Mucosa of descending colon (tissue), 3 donors: Measurements from ENCODE around the gene FLAD1. TPM values are rescaled to one million over a fixed set of nuclear protein-coding genes. Genes with fewer than 3 reads are reported as not detected.

Source experiments
- ATAC-seq: fragments of 200-7000 bp; cut with Tn5 transposase; one replicate; pipeline ENCODE4 v1.9.1; 2020; ENCODE audit warnings: mild to moderate bottlenecking, moderate library complexity
- DNase-seq, 3 donors: peaks; one replicate each; pipeline ENCODE4 v3.0.0-alpha.2; 2020
- H3K36me3 ChIP-seq: fragments of 200-600 bp; one replicate; pipeline ENCODE4 v1.8.0; 2021; ENCODE audit warnings: low read depth, mild to moderate bottlenecking
- H3K4me1 ChIP-seq: fragments of 200-600 bp; one replicate; pipeline ENCODE4 v1.8.0; 2021; ENCODE audit warnings: low read depth, mild to moderate bottlenecking
- H3K4me3 ChIP-seq: fragments of 200-600 bp; one replicate; pipeline ENCODE4 v1.8.0; 2021; ENCODE audit warnings: mild to moderate bottlenecking
- H3K9me3 ChIP-seq: fragments of 200-600 bp; one replicate; pipeline ENCODE4 v1.8.0; 2021; ENCODE audit warnings: mild to moderate bottlenecking
- CTCF ChIP-seq: fragments of 200-600 bp; IDR thresholded peaks from one replicate; pipeline ENCODE4 v1.8.0; 2022; ENCODE audit warnings: antibody characterized with exemption, mild to moderate bottlenecking
- intact Hi-C, 2 donors: fragments of 100-400 bp; cut with DNase I in 1 of 2; cut with micrococcal nuclease in 1 of 2; formaldehyde crosslinking; loops; one replicate each; pipeline versions ENCODE4 v1.11.0 to v1.11.1; 2022; cut with DNase I, micrococcal nuclease
- total RNA-seq, 3 donors: library from RNA; stranded (reverse); fragmentation: NEBNext Ultra II Directional in 2 of 3; extraction: Animal tissue kit (Norgen Biotek cat#: 25700) in 2 of 3; gene quantifications; one replicate each; pipeline versions ENCODE4 v1.2.1 to v1.2.4, GENCODE V29; 2021 to 2023
- donor health status: DM: no; HTN: no; CAD: no; lungs with moderate emphysema.
- donor health status: DM: no; HTN: no; CAD: no.
- donor health status: DM: no; HTN: yes; CAD: no.

The FLAD1 gene
- total RNA-seq, 3 donors from 2014 or later = 28.4 to 40.4 (median 31.2) TPM

DNA sequence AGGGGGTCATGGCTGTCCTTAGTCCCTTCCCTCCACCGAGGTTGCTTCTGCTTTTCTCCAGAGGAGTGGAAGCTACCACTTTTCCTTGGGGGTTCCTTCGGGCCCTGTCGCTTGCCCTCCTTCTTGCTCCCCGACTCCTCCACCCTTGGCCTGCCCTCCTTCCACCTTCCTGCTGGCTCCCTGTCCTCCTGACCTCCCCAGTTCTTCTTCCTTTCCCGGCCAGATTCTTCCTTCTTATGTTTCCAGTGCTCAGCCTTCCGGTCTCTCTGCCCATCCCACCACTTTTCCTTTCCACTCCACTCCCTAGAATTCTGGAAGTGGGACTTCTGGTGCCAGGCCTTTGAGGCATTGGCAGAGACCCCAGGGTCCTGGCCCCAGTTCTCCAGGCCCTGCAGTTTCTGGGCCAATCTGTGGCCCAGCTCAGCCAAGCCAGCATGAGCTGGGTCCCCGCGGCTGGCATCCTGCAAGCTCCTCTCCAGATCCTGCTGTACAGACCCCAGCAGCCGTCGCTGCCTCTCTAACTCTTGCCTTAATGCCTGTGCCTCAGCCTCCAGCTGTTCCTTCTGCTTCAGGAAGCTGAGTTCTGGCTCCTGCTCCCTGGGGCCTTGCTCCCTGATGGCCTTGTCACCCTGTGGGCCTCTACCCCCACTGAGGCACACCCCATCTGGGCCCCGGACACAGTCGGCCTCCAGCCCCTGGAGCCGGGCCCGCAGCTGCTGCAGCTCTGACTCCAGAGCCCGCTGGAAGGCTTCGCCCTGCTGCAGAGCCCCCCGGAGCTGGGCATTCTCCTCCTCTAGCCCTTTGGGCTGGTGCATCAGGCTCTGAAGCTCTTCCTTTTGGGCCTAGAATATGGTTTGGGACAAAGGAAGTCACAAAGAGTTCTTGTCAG is 36.9 kb upstream of the FLAD1 start:
- no peak overlapping the region for H3K4me3 ChIP-seq
- no peak for ATAC-seq
- DNase-seq = no peak
- peaks cover 11% of the 10 kb centered on the region for H3K4me1 ChIP-seq
- intact Hi-C loops = no loop called here
- TF ChIP-seq CTCF = no peak
- H3K36me3 ChIP-seq = no peaks in the 10 kb centered on the region
- H3K9me3 ChIP-seq = no peaks in the 10 kb centered on the region

DNA sequence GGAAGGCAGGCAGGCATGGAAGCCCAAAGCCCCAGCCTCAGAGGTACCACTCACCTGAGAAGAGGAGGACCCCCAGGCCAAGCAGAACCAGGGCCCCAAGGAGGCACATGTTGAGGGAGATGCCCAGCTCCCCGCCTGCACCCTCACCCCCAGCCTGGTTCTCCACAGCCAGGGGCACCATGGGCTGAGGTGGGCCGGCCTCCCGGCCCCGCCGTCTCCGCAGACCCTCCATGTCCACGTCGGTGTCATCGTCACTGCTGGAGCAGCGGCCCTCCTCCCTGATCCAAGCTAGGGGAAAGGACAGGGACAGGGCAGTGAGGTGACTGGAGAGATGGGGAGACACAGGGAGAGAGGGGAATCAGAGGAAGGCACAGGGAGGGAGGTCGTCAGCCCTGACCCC is 35.1 kb upstream of the FLAD1 start:
- Histone ChIP-seq H3K9me3 (no peaks in the 10 kb centered on the region), H3K4me1 (peaks cover 17% of the 10 kb centered on the region), H3K4me3 (no peak overlapping the region), H3K36me3 (no peaks in the 10 kb centered on the region)
- no peak for ATAC-seq
- intact Hi-C loops = no loop called here
- no peak for DNase-seq
- no peak for TF ChIP-seq CTCF

DNA sequence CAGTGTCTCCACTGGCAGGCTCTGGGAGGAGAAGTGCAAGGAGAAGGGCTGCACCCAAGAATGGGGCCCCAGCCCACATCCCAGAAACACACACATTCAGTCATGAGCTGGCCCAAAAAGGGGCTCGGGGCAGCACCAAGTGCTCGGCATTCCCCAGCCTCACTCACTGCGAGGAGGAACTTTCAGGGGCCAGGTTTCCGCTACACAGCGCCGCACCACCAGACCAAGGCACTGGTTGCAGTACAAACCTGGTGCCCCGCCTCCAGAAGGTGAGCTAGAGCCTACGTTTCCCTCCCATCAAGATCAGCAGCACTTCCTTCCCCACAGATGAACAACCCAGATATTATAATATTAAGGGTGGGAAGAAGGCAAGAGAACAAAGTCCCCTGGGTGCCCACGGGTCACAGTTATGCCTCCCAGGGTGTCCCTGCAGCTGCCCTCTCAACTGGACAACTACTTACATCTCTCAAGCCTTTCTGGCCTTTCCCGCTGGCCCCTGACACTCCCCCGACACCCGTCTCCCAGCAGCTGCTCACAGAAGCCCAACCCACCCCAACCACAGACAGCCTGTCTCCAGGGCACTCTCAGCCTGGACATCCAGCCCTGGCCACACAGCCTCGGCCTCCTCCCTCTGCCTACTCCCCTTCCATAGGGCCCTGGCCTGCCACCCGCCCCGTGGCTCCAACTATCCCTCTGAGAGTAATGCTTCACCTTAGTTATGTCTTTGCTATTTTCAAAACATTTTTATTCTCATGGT is 31.1 kb upstream of the FLAD1 start:
- no peak overlapping the region for H3K4me3 ChIP-seq
- peak in 1 of 3 donors; percentile 71 for DNase-seq
- no peaks in the 10 kb centered on the region for H3K9me3 ChIP-seq
- intact Hi-C loops = no loop called here
- peaks cover 39% of the 10 kb centered on the region for H3K4me1 ChIP-seq
- H3K36me3 ChIP-seq = no peaks in the 10 kb centered on the region
- ATAC-seq = no peak
- TF ChIP-seq CTCF = no peak

GRCh38 chr1:154952664-154953063 is 30.5 kb upstream of the FLAD1 start:
- Histone ChIP-seq H3K4me3 (no peak overlapping the region), H3K9me3 (no peaks in the 10 kb centered on the region), H3K36me3 (no peaks in the 10 kb centered on the region), H3K4me1 (peaks cover 39% of the 10 kb centered on the region)
- ATAC-seq = no peak
- TF ChIP-seq CTCF = no peak
- intact Hi-C loops = no loop called here
- DNase-seq = no peak

DNA sequence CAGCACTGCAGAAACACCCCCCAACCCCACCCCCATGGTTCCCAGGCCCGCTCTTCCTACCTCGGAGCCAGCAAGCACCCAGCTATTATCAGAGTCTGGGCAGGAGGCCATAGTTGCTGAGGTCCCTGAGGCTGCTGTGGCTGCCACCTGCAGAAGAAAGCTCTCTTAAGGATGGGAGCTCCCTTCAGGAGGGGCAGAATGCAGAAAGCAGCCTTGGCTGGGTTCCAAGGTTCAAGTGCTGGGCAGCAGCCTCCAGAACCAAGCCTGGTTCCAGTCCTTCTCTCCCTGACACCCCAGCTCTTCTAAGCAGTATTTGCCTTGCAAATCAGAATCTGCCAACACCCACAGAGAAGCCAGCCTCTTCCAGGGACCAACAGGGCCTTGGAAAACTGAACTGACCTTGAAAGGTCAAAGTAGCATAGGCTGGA is 29.5 kb upstream of the FLAD1 start:
- H3K4me1 ChIP-seq = peaks cover 39% of the 10 kb centered on the region
- H3K9me3 ChIP-seq = no peaks in the 10 kb centered on the region

More for the DNA sequence above, 29.5 kb upstream of the FLAD1 start:
- TF ChIP-seq CTCF = no peak
- intact Hi-C loops = no loop called here
- no peak overlapping the region for H3K4me3 ChIP-seq
- no peak for ATAC-seq
- no peak for DNase-seq
- H3K36me3 ChIP-seq = no peaks in the 10 kb centered on the region
